Gastrocnemius medialis (tissue), 4 donors: ENCODE results near the gene AHCTF1. TPM values are rescaled to one million over a fixed set of nuclear protein-coding genes. Genes with fewer than 3 reads are reported as not detected.

Source experiments
- ATAC-seq, 2 donors: fragments of 150-250 bp; one replicate each; pipeline ENCODE4 v1.9.1; 2016
- DNase-seq, 2 donors: peaks; one replicate each; pipeline ENCODE4 v3.0.0-alpha.2; 2019
- H3K27ac ChIP-seq, 4 donors: fragments of 200-600 bp; sonication (generic); 1 replicate in 1 of 4; 2 replicates in 3 of 4; pipeline ENCODE4 v1.5.1; 2016 to 2018; ENCODE audit warnings: mild to moderate bottlenecking in 2 of 4, moderate library complexity in 1 of 4
- H3K27me3 ChIP-seq, 3 donors: fragments of 200-600 bp; sonication (generic) in 2 of 3; 1 replicate in 1 of 3; 2 replicates in 2 of 3; pipeline versions ENCODE4 v1.5.1 to v1.6.0; 2016 to 2019; ENCODE audit warnings: mild to moderate bottlenecking in 1 of 3, moderate library complexity in 1 of 3
- H3K36me3 ChIP-seq, 2 donors: fragments of 200-600 bp; sonication (generic) in 1 of 2; one replicate each; pipeline ENCODE4 v1.5.1; 2017 to 2018
- H3K4me1 ChIP-seq, 2 donors: fragments of 200-600 bp; sonication (generic) in 1 of 2; one replicate each; pipeline ENCODE4 v1.5.1; 2016 to 2017; ENCODE audit warnings: mild to moderate bottlenecking in 2 of 2
- H3K4me3 ChIP-seq, 4 donors: fragments of 200-600 bp; sonication (generic) in 3 of 4; 1 replicate in 1 of 4; 2 replicates in 3 of 4; pipeline ENCODE4 v1.5.1; 2016 to 2019; ENCODE audit warnings: mild to moderate bottlenecking in 2 of 4
- H3K9me3 ChIP-seq, 3 donors: fragments of 200-600 bp; sonication (generic) in 2 of 3; 1 replicate in 1 of 3; 2 replicates in 2 of 3; pipeline ENCODE4 v1.5.1; 2016 to 2019
- POLR2A ChIP-seq, 2 donors: fragments of 450-650 bp; IDR thresholded peaks; one replicate each; pipeline ENCODE4 v1.6.1; 2017; ENCODE audit warnings: antibody characterized with exemption in 2 of 2, mild to moderate bottlenecking in 2 of 2, moderate library complexity in 2 of 2
- in situ Hi-C, 4 donors: fragments of 200-750 bp; cut with MboI; loops; one replicate each; pipeline versions ENCODE4 v1.15.0 to v1.8.0; 2017; ENCODE audit warnings: low sequenced_read_pairs in 4 of 4
- intact Hi-C: fragments of 100-400 bp; cut with DNase I; formaldehyde crosslinking; loops from one replicate; pipeline ENCODE4 v1.15.1; 2023; ENCODE audit warnings: low total_unique reads
- total RNA-seq, 4 donors: library from RNA; depleted of rRNA; stranded (reverse); fragments of >200 nt; gene quantifications; one replicate each; pipeline versions ENCODE4 v1.1.0 to v1.2.3, GENCODE V29; 2016
- TF ChIP-seq, protein P1 (sequence below), 5 experiments: fragments of 450-650 bp in 3 of 5; fragments of 200-600 bp in 2 of 5; sonication (generic) in 2 of 5; IDR thresholded peaks in 4 of 5; conservative IDR thresholded peaks in 1 of 5; 1 replicate in 4 of 5; 2 replicates in 1 of 5; pipeline ENCODE4 v1.5.1; 2016 to 2019; ENCODE audit warnings: antibody characterized with exemption in 5 of 5, mild to moderate bottlenecking in 3 of 5, moderate library complexity in 3 of 5

Gene AHCTF1
- total RNA-seq, 4 donors from 2014 or later: 21.7 to 28.5 (median 24.7) TPM

DNA sequence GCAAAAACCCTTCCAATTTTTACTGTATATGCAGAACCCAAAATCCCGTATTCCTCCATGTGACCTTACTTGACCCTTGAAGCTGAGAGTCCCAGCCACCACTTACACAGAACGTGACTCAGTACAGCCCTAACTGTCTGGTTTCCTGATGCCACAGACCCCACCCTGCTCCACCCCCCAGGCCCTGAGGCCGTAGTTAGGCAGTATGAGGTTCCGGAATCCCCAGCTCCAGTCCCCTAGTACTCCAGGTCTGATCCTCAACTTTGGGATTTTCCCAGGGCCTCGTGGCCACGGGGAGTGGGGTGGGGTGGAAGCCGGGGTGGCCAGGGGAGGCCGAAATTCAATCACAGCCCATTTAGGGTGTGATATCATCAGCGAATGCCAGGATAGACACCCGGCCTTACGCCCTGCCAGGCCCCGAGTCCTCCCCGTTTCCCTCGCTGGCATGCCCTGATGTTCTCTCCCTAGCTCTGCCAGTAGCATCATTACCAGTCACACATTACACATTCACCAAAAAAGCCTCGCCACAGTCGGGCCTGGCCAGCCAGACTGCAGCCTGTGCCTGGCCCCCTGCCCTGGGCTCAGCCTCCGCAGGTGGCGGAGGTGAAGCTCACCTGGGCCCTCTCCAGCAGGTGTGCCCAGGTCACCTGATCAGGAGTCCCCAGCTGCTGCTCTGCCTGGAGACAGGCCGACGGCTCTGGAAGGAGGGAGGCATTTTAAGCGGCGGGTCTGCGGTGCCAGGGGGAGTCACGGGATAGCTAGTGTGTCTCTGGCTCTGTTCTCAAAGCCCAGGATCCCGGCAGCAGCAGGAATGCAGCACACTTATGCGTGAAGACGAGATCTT, 136.7 kb downstream of the AHCTF1 start:
- H3K36me3 ChIP-seq: no peaks in the 10 kb centered on the region
- peak in 1 of 2 donors; percentile 22 for ATAC-seq
- H3K4me3 ChIP-seq: no peak overlapping the region
- intact Hi-C loops: no loop called here
- TF ChIP-seq POLR2A (IDR thresholded peaks at IDR 0.05): no peak
- TF ChIP-seq, protein P1, sequence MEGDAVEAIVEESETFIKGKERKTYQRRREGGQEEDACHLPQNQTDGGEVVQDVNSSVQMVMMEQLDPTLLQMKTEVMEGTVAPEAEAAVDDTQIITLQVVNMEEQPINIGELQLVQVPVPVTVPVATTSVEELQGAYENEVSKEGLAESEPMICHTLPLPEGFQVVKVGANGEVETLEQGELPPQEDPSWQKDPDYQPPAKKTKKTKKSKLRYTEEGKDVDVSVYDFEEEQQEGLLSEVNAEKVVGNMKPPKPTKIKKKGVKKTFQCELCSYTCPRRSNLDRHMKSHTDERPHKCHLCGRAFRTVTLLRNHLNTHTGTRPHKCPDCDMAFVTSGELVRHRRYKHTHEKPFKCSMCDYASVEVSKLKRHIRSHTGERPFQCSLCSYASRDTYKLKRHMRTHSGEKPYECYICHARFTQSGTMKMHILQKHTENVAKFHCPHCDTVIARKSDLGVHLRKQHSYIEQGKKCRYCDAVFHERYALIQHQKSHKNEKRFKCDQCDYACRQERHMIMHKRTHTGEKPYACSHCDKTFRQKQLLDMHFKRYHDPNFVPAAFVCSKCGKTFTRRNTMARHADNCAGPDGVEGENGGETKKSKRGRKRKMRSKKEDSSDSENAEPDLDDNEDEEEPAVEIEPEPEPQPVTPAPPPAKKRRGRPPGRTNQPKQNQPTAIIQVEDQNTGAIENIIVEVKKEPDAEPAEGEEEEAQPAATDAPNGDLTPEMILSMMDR (IDR thresholded peaks at IDR 0.05 in 4 of 5, conservative IDR thresholded peaks at IDR 0.05 in 1 of 5): no peak
- H3K27ac ChIP-seq: peak overlapping the region in 1 of 4 donors; percentile 10
- H3K4me1 ChIP-seq: peaks cover 9 to 11% of the 10 kb centered on the region in 2 donors
- H3K27me3 ChIP-seq: peaks cover 2 to 6% (median 6%) of the 10 kb centered on the region in 3 donors
- in situ Hi-C loops: no loop called here
- no peaks in the 10 kb centered on the region for H3K9me3 ChIP-seq
- DNase-seq: no peak

DNA sequence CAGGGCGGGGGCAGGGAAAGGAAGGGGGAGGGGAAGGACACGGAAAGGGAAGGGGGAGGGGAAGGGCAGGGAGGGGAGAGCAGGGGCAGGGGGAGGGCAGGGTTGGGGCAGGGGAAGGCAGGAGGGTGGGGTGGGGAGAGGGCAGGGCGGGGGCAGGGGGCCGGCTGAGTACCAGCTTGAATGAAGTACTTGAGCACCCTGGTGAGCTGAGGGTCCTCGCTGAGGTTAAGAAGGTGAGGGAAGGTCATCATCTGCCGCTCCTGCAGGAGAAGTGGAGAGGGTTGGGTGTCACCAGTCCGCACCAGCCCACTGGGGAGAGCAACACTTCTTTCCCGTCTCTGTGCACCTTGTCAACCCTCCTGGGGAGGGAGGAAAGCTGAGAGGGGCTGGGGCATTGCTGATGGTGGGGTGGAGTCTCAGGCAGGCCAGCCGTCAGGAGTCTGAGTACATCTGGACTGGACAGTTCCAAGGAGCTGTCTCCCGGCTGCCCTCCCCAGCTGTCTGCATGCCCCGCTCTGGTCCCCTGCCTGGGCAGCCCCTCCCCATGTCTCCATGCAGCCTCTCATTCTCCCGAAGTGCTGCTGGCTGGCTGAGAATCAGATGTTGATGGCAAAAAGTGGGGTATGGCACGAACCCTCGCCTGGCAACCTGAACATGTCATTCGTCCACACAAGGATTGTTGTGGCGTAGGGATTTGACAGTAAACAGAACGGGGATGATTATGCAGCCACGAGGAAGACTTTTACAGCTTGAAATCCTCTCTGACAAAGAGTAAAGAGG, 137.5 kb downstream of the AHCTF1 start:
- ATAC-seq: peak in 1 of 2 donors; percentile 2
- Histone ChIP-seq H3K9me3 (no peaks in the 10 kb centered on the region), H3K27me3 (peaks cover 10 to 13% (median 12%) of the 10 kb centered on the region in 3 donors), H3K27ac (no peak overlapping the region), H3K36me3 (no peaks in the 10 kb centered on the region), H3K4me3 (no peak overlapping the region), H3K4me1 (peaks cover 9 to 11% of the 10 kb centered on the region in 2 donors)
- DNase-seq: no peak
- intact Hi-C loops: no loop called here
- TF ChIP-seq, protein P1 (IDR thresholded peaks at IDR 0.05 in 4 of 5, conservative IDR thresholded peaks at IDR 0.05 in 1 of 5): no peak
- TF ChIP-seq POLR2A (IDR thresholded peaks at IDR 0.05): no peak
- in situ Hi-C loops: no loop called here

DNA sequence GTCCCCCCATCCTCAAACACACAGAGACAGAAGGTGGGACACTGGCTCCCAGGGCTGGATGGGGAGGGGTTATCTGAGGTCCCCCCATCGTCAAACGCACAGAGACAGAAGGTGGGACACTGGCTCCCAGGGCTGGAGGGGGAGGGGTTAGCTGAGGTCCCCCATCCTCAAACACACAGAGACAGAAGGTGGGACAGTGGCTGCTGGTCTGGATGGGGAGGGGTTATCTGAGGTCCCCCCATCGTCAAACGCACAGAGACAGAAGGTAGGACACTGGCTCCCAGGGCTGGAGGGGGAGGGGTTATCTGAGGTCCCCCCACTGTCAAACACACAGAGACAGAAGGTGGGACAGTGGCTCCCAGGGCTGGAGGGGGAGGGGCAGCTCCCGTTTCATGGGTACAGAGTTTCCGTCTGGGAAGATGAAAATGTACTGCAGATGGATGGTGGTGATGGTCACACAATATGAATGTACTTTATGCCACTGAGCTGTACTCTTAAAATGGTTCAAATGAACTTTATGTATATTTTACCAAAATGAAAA, 138.3 kb downstream of the AHCTF1 start:
- H3K27me3 ChIP-seq: peaks cover 15 to 19% (median 16%) of the 10 kb centered on the region in 3 donors
- intact Hi-C loops: no loop called here

DNA sequence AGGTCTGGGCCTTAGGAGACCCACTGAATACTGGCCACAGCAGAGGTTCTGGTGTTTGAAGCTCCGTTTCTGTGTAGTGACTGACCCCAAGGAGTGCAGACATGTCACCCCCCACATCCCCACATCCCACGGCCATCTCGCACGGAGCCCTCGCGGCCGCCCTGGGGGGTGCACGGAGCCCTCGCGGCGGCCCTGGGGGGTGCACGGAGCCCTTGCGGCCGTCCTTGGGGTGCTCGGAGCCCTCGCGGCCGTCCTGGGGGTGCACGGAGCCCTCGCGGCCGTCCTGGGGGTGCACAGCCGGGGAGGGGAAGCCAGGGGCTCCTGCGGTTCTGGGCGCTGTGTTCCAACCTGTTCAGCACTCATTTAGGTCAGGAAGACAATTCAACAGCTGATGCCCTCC, 139.1 kb downstream of the AHCTF1 start:
- Histone ChIP-seq H3K36me3 (no peaks in the 10 kb centered on the region), H3K4me3 (no peak overlapping the region), H3K4me1 (peaks cover 8 to 10% of the 10 kb centered on the region in 2 donors), H3K27ac (no peak overlapping the region), H3K27me3 (peaks cover 15 to 22% (median 19%) of the 10 kb centered on the region in 3 donors), H3K9me3 (no peaks in the 10 kb centered on the region)
- in situ Hi-C loops (no loop called here), intact Hi-C loops (no loop called here)
- no peak for ATAC-seq
- TF ChIP-seq, protein P1 (IDR thresholded peaks at IDR 0.05 in 4 of 5, conservative IDR thresholded peaks at IDR 0.05 in 1 of 5): no peak
- no peak for TF ChIP-seq POLR2A (IDR thresholded peaks at IDR 0.05)
- no peak for DNase-seq

More for the DNA sequence above, 138.3 kb downstream of the AHCTF1 start:
- H3K4me1 ChIP-seq: peaks cover 10 to 11% of the 10 kb centered on the region in 2 donors
- ATAC-seq (no peak), DNase-seq (no peak)
- in situ Hi-C loops: no loop called here
- no peak overlapping the region for H3K27ac ChIP-seq
- TF ChIP-seq, protein P1 (IDR thresholded peaks at IDR 0.05 in 4 of 5, conservative IDR thresholded peaks at IDR 0.05 in 1 of 5): no peak
- TF ChIP-seq POLR2A (IDR thresholded peaks at IDR 0.05): no peak
- no peak overlapping the region for H3K4me3 ChIP-seq
- no peaks in the 10 kb centered on the region for H3K9me3 ChIP-seq
- no peaks in the 10 kb centered on the region for H3K36me3 ChIP-seq
